ENCODE measurements around the gene CFAP410.

GRCh38 chr21:44349416-44349846 is 10.2 kb upstream of the CFAP410 start:
- no peak for TF ChIP-seq NFIC (IDR thresholded peaks at IDR 0.05)
- no peak for TF ChIP-seq EP300 (IDR thresholded peaks at IDR 0.05; ENCODE audit: borderline replicate concordance)
- TF ChIP-seq REST (IDR thresholded peaks at IDR 0.05; ENCODE audit: low read depth): no peak
